ENCODE measurements around the gene TMOD1.
A peak's percentile ranks its signal among the peaks of the same experiment; 100 is the strongest.

- TF ChIP-seq CTCF (IDR thresholded peaks at IDR 0.05) (peak in 2 of 4 experiments; percentile 0 to 1), POLR2AphosphoS5 (IDR thresholded peaks at IDR 0.05) (no peak)
Observed at GRCh38 chr9:97633859-97634490, 132.5 kb downstream of the TMOD1 start.
